Measurements from ENCODE around the gene ZFP37. TPM values are rescaled to one million over a fixed set of nuclear protein-coding genes. Genes with fewer than 3 reads are reported as not detected.

The ZFP37 gene
- total and polyA plus RNA-seq, 2 experiments from 2014 or later, result 1.7 to 2.0 TPM

DNA sequence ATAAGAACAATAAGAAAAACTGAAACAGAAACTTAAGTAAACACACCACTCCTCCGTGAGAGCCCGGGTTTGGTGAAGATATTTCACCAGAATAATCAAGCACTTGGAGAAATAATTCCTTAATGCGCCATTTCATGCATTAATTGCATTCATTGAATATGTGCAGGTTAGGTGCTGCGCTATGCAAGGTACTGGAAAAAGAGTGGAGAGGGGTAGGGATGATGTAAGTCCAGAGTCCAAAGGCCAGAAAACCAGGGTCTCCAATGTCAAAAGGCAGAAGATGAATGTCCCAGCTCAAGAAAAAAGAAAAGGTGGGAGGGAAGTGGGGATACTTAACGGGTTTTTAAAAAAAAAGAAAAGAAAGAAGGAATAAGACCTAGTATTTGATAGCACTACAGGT, 669 bp upstream of the ZFP37 start:
- WGBS, 2 experiments (ENCODE audit: low coverage in 1 of 2, low lambda C conversion rate in 2 of 2, missing lambda C conversion rate in 2 of 2), result 46 to 53% methylated on average over 5 of the region's 5 CpGs
- H3K27me3 ChIP-seq (replicated peaks; ENCODE audit: insufficient read depth), result peaks cover 6% of the 10 kb centered on the region; the same call in 1 of the 2 replicates
- no peaks in the 10 kb centered on the region for H4K20me1 ChIP-seq (ENCODE audit: insufficient read depth)
- DNase-seq, result no peak
- H3K27ac ChIP-seq, result peak overlapping the region; percentile 74
- TF ChIP-seq EZH2 (IDR thresholded peaks at IDR 0.05; ENCODE audit: insufficient read depth, poor library complexity, severe bottlenecking) (no peak), EZH2phosphoT487 (IDR thresholded peaks at IDR 0.05; ENCODE audit: insufficient read depth, low read depth) (no peak)
- peak overlapping the region; percentile 88 for H3K4me2 ChIP-seq (ENCODE audit: unreplicated experiment)
- in situ Hi-C loops (cut with MboI), result no loop called here
- peak overlapping the region; percentile 95 for H3K4me3 ChIP-seq
- peak overlapping the region; percentile 88 for H3K9ac ChIP-seq
- H3K4me1 ChIP-seq (ENCODE audit: insufficient read depth), result no peaks in the 10 kb centered on the region
- no peaks in the 10 kb centered on the region for H3F3A ChIP-seq (ENCODE audit: insufficient read depth)
- H3K79me2 ChIP-seq (ENCODE audit: insufficient read depth), result peaks cover 38% of the 10 kb centered on the region
- H3K9me3 ChIP-seq (ENCODE audit: low read depth), result no peaks in the 10 kb centered on the region
- no peaks in the 10 kb centered on the region for H3K9me2 ChIP-seq (ENCODE audit: insufficient read depth)
- H3K36me3 ChIP-seq (ENCODE audit: low read depth), result no peaks in the 10 kb centered on the region
- H2AFZ ChIP-seq, result peak overlapping the region; percentile 100

GRCh38 chr9:113042884-113043657, 13.5 kb downstream of the ZFP37 start:
- Histone ChIP-seq H2AFZ (no peak overlapping the region), H3K27ac (no peak overlapping the region), H3K4me2 (ENCODE audit: unreplicated experiment) (no peak overlapping the region), H3K79me2 (ENCODE audit: insufficient read depth) (no peaks in the 10 kb centered on the region), H3K9ac (no peak overlapping the region), H4K20me1 (ENCODE audit: insufficient read depth) (0 out of 2 replicates have a peak, but pooled peaks cover 3% of the 10 kb centered on the region), H3K36me3 (ENCODE audit: low read depth) (peaks cover 60% of the 10 kb centered on the region), H3F3A (ENCODE audit: insufficient read depth) (peaks cover 22% of the 10 kb centered on the region), H3K9me2 (ENCODE audit: insufficient read depth) (no peaks in the 10 kb centered on the region), H3K27me3 (replicated peaks; ENCODE audit: insufficient read depth) (no peaks in the 10 kb centered on the region), H3K4me1 (ENCODE audit: insufficient read depth) (no peaks in the 10 kb centered on the region), H3K9me3 (ENCODE audit: low read depth) (peaks cover 34% of the 10 kb centered on the region), H3K4me3 (no peak overlapping the region)
- WGBS, 2 experiments (ENCODE audit: low coverage in 1 of 2, low lambda C conversion rate in 2 of 2, missing lambda C conversion rate in 2 of 2), result 85 to 91% methylated on average over 4 of the region's 4 CpGs
- in situ Hi-C loops (cut with MboI), result no loop called here
- peak; percentile 5 for DNase-seq
- no peak for TF ChIP-seq EZH2 (IDR thresholded peaks at IDR 0.05; ENCODE audit: insufficient read depth, poor library complexity, severe bottlenecking)
- no peak for TF ChIP-seq EZH2phosphoT487 (IDR thresholded peaks at IDR 0.05; ENCODE audit: insufficient read depth, low read depth)

DNA sequence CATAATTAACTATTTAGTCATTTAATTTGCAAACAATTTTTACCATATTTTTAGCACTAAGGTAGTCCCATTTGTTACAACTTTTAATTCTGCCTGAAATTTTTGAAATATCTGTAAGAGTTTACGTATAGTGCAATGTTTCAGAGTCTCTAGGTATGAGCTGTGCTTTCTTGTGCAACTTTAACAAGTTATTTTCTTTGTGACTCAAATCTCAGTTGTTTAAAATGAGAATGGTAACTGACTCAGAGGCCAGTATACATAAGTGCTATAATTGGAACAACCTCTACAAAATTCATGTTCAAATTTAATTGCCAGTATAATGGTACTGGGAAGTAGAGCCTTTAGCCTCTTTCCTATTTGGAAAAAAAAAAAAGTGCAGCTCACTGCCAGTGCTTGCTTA, 30.3 kb downstream of the ZFP37 start:
- Histone ChIP-seq H3K79me2 (ENCODE audit: insufficient read depth) (no peaks in the 10 kb centered on the region), H3K9me2 (ENCODE audit: insufficient read depth) (no peaks in the 10 kb centered on the region), H3K27ac (no peak overlapping the region), H2AFZ (no peak overlapping the region), H3K4me1 (ENCODE audit: insufficient read depth) (no peaks in the 10 kb centered on the region), H4K20me1 (ENCODE audit: insufficient read depth) (no peaks in the 10 kb centered on the region), H3F3A (ENCODE audit: insufficient read depth) (no peaks in the 10 kb centered on the region), H3K4me2 (ENCODE audit: unreplicated experiment) (no peak overlapping the region), H3K9ac (no peak overlapping the region), H3K4me3 (no peak overlapping the region), H3K36me3 (ENCODE audit: low read depth) (no peaks in the 10 kb centered on the region), H3K9me3 (ENCODE audit: low read depth) (no peaks in the 10 kb centered on the region), H3K27me3 (replicated peaks; ENCODE audit: insufficient read depth) (no peaks in the 10 kb centered on the region)
- peak; percentile 22 for DNase-seq
- in situ Hi-C loops (cut with MboI), result no loop called here
- 15 to 24% methylated on average over 1 of the region's 1 CpG for WGBS, 2 experiments (ENCODE audit: low coverage in 1 of 2, low lambda C conversion rate in 2 of 2, missing lambda C conversion rate in 2 of 2)
- TF ChIP-seq EZH2phosphoT487 (IDR thresholded peaks at IDR 0.05; ENCODE audit: insufficient read depth, low read depth) (no peak), EZH2 (IDR thresholded peaks at IDR 0.05; ENCODE audit: insufficient read depth, poor library complexity, severe bottlenecking) (no peak)

DNA sequence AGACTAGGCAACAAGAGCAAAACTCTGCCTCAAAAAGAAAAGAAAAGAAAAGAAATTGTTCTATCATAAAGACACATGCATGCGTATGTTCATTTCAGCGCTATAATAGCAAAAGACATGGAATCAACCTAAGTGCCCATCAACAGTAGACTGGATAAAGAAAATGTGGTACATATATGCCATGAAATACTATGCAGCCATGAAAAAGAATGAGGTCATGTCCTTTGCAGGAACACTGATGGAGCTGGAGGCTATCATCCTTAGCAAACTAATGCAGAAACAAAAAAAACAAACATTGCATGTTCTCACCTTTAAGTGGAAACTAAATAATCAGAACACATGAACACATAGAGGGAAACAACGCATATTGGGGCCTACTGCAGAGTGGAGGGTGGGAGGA, 38.3 kb downstream of the ZFP37 start:
- no peaks in the 10 kb centered on the region for H3F3A ChIP-seq (ENCODE audit: insufficient read depth)
- no peaks in the 10 kb centered on the region; the same call in 1 of the 2 replicates for H3K36me3 ChIP-seq (ENCODE audit: low read depth)
- H4K20me1 ChIP-seq (ENCODE audit: insufficient read depth), result no peaks in the 10 kb centered on the region
- H3K4me1 ChIP-seq (ENCODE audit: insufficient read depth), result no peaks in the 10 kb centered on the region
- no peak overlapping the region for H3K4me2 ChIP-seq (ENCODE audit: unreplicated experiment)
- WGBS, 2 experiments (ENCODE audit: low coverage in 1 of 2, low lambda C conversion rate in 2 of 2, missing lambda C conversion rate in 2 of 2), result 56 to 62% methylated on average over 3 of the region's 3 CpGs
- H3K9me3 ChIP-seq (ENCODE audit: low read depth), result peaks cover 6% of the 10 kb centered on the region
- no peak overlapping the region for H3K4me3 ChIP-seq
- TF ChIP-seq EZH2phosphoT487 (IDR thresholded peaks at IDR 0.05; ENCODE audit: insufficient read depth, low read depth), result no peak
- TF ChIP-seq EZH2 (IDR thresholded peaks at IDR 0.05; ENCODE audit: insufficient read depth, poor library complexity, severe bottlenecking), result no peak
- DNase-seq, result no peak
- H3K27ac ChIP-seq, result no peak overlapping the region
- no peaks in the 10 kb centered on the region for H3K9me2 ChIP-seq (ENCODE audit: insufficient read depth)
- H3K27me3 ChIP-seq (replicated peaks; ENCODE audit: insufficient read depth), result no peaks in the 10 kb centered on the region
- H3K9ac ChIP-seq, result no peak overlapping the region
- in situ Hi-C loops (cut with MboI), result no loop called here
- no peak overlapping the region for H2AFZ ChIP-seq
- no peaks in the 10 kb centered on the region for H3K79me2 ChIP-seq (ENCODE audit: insufficient read depth)

Data from GM23248 (cell line).